ENCODE results near the gene RTN3. TPM values are rescaled to one million over a fixed set of nuclear protein-coding genes. Genes with fewer than 3 reads are reported as not detected.

The RTN3 gene
- total RNA-seq, 1 experiment from 2014 or later = 95.0 TPM

GRCh38 chr11:63716046-63716445 lies 34.7 kb downstream of the RTN3 start:
- ATAC-seq = no peak
- TF ChIP-seq MAX (IDR thresholded peaks at IDR 0.05) (no peak), ZFX (IDR thresholded peaks at IDR 0.05) (no peak), CTCF (IDR thresholded peaks at IDR 0.05 in 2 of 3, conservative IDR thresholded peaks at IDR 0.05 in 1 of 3; ENCODE audit: borderline replicate concordance in 1 of 3, insufficient read depth in 1 of 3, low read depth in 2 of 3, low read length in 2 of 3) (no peak), EZH2 (IDR thresholded peaks at IDR 0.05) (no peak), POLR2AphosphoS5 (IDR thresholded peaks at IDR 0.05; ENCODE audit: low read depth, low read length) (no peak), SP1 (IDR thresholded peaks at IDR 0.05; ENCODE audit: low read depth) (no peak), SIN3A (IDR thresholded peaks at IDR 0.05; ENCODE audit: low read depth) (no peak), ELF1 (IDR thresholded peaks at IDR 0.05; ENCODE audit: borderline replicate concordance, low read depth) (no peak), JUND (IDR thresholded peaks at IDR 0.05) (no peak), REST (IDR thresholded peaks at IDR 0.05; ENCODE audit: low read depth) (no peak), POLR2A (IDR thresholded peaks at IDR 0.05; ENCODE audit: borderline replicate concordance, extremely low read depth, insufficient read depth, insufficient read length) (no peak), TCF7L2 (IDR thresholded peaks at IDR 0.05; ENCODE audit: borderline replicate concordance, extremely low read depth, insufficient read depth, insufficient read length) (no peak), EGR1 (IDR thresholded peaks at IDR 0.05; ENCODE audit: low read depth) (no peak), ZNF274 (IDR thresholded peaks at IDR 0.05; ENCODE audit: low read depth, low read length) (no peak), EZH2phosphoT487 (IDR thresholded peaks at IDR 0.05; ENCODE audit: borderline replicate concordance) (no peak), ATF3 (IDR thresholded peaks at IDR 0.05) (no peak), ZBTB33 (IDR thresholded peaks at IDR 0.05; ENCODE audit: extremely low read depth, insufficient replicate concordance, low read length) (no peak)
- H3K79me2 ChIP-seq (ENCODE audit: insufficient read depth, low read length) = peaks cover 52% of the 10 kb centered on the region
- ChIA-PET CTCF (interaction anchor here (1.3 kb wide), 1 partner anchor 21 kb away, joined by 4 read pairs; no protein-coding TSS in a partner anchor), RAD21 (ENCODE audit: low non-redundant PET in 1 of 2, low total read pairs in 2 of 2, uncharacterized antibody in 2 of 2, unreplicated experiment in 2 of 2) (no interaction called here), POLR2A (no interaction called here)
- no peaks in the 10 kb centered on the region for H3K9me3 ChIP-seq (ENCODE audit: control insufficient read depth in 1 of 2, insufficient read depth in 1 of 2, low read depth in 1 of 2, low read length in 2 of 2)
- no peaks in the 10 kb centered on the region for H3K36me3 ChIP-seq (ENCODE audit: control insufficient read depth in 1 of 2, insufficient read depth in 2 of 2, low read length in 2 of 2)
- no peaks in the 10 kb centered on the region for H3K9me2 ChIP-seq (ENCODE audit: insufficient read depth)
- no peak overlapping the region for H3K4me2 ChIP-seq (ENCODE audit: low read length)
- no peak for DNase-seq (ENCODE audit: low read depth, low spot score)
- H2AFZ ChIP-seq (ENCODE audit: low read depth, low read length, poor library complexity, severe bottlenecking) = no peak overlapping the region
- H3K4me3 ChIP-seq (replicated peaks in 1 of 2; ENCODE audit: low read depth in 1 of 2, low read length in 2 of 2) = no peak overlapping the region
- H3K4me1 ChIP-seq (ENCODE audit: control insufficient read depth in 1 of 2, insufficient read depth in 2 of 2, low read length in 2 of 2) = no peaks in the 10 kb centered on the region
- H3K9ac ChIP-seq (ENCODE audit: low read length) = no peak overlapping the region
- no peaks in the 10 kb centered on the region for H4K20me1 ChIP-seq (ENCODE audit: insufficient read depth)
- no peaks in the 10 kb centered on the region for H3K27me3 ChIP-seq (ENCODE audit: insufficient read depth, low read length)
- intact Hi-C loops (cut with micrococcal nuclease) = no loop called here
- no peak overlapping the region for H3K27ac ChIP-seq (ENCODE audit: low read depth, low read length)
- no TSS peak for BruUV-seq (replicated peaks)
